Adrenal gland (tissue), 12 donors: ENCODE measurements around the gene GOLM1. TPM values are rescaled to one million over a fixed set of nuclear protein-coding genes. Genes with fewer than 3 reads are reported as not detected.

Experiments
- DNase-seq, 7 donors: peaks; one replicate each; pipeline ENCODE4 v3.0.0-alpha.2; 2019 to 2020
- H3K27ac ChIP-seq, 5 donors: fragments of 200-600 bp; sonication (generic) in 4 of 5; 1 replicate in 3 of 5; 2 replicates in 2 of 5; pipeline versions ENCODE4 v1.5.1 to v1.8.0; 2016 to 2020; ENCODE audit warnings: mild to moderate bottlenecking in 1 of 5
- H3K27me3 ChIP-seq: fragments of 200-600 bp; 2 replicates; pipeline ENCODE4 v1.8.0; 2021
- H3K36me3 ChIP-seq, 2 donors: fragments of 200-600 bp; replicated peaks in 1 of 2; 1 replicate in 1 of 2; 2 replicates in 1 of 2; pipeline versions ENCODE4 v1.5.1 to v1.8.0; 2018 to 2022
- H3K4me1 ChIP-seq, 2 donors: fragments of 200-600 bp; replicated peaks in 1 of 2; 1 replicate in 1 of 2; 2 replicates in 1 of 2; pipeline versions ENCODE4 v1.5.1 to v1.8.0; 2018 to 2021
- H3K4me3 ChIP-seq, 4 donors: fragments of 200-600 bp; sonication (generic) in 3 of 4; one replicate each; pipeline ENCODE4 v1.5.1; 2016 to 2018
- H3K9me3 ChIP-seq, 3 donors: fragments of 200-600 bp; sonication (generic) in 1 of 3; replicated peaks in 1 of 3; 1 replicate in 2 of 3; 2 replicates in 1 of 3; pipeline versions ENCODE4 v1.5.1 to v1.8.0; 2016 to 2021
- CTCF ChIP-seq, 6 experiments: fragments of 450-650 bp in 4 of 6; fragments of 200-600 bp in 2 of 6; sonication (generic) in 1 of 6; IDR thresholded peaks; 1 replicate in 5 of 6; 2 replicates in 1 of 6; pipeline versions ENCODE4 v1.5.1 to v1.8.0; 2016 to 2021; ENCODE audit warnings: antibody characterized with exemption in 6 of 6, mild to moderate bottlenecking in 2 of 6, moderate library complexity in 1 of 6
- POLR2A ChIP-seq, 2 donors: fragments of 450-650 bp; IDR thresholded peaks; one replicate each; pipeline ENCODE4 v1.6.1; 2017; ENCODE audit warnings: antibody characterized with exemption in 2 of 2, mild to moderate bottlenecking in 2 of 2, moderate library complexity in 1 of 2
- WGBS, 4 donors: extraction: QIAGEN DNeasy Blood & Tissue Kit in 2 of 4; methylation state at CpG; one replicate each; pipeline versions ENCODE4 v1.1.5 to v1.1.7; 2013 to 2017; 5-methylcytosine and 5-hydroxymethylcytosine counted together
- intact Hi-C, 2 donors: fragments of 100-400 bp; cut with DNase I; formaldehyde crosslinking; loops; one replicate each; pipeline versions ENCODE4 v1.14.1 to v1.15.0; 2022 to 2023
- polyA plus RNA-seq, 3 donors: library from polyadenylated mRNA; stranded (reverse); fragments of 200-250 nt in 2 of 3; fragments of 350-450 nt in 1 of 3; fragmentation: Illumina TruSeq in 1 of 3; extraction: RNeasy Lipid Tissue Mini Kit (QIAGEN cat#74804) in 1 of 3; gene quantifications; one replicate each; pipeline ENCODE4 v1.2.3, GENCODE V29; 2013 to 2014
- total RNA-seq, 9 donors: library from RNA; depleted of rRNA in 4 of 9; stranded (reverse); fragments of >200 nt in 4 of 9; fragments of 120-200 nt in 1 of 9; fragmentation: NEBNext Ultra II Directional in 1 of 9; extraction: Animal tissue kit (Norgen Biotek cat#: 25700) in 1 of 9; gene quantifications; one replicate each; pipeline versions ENCODE4 v1.1.0 to v1.2.4, GENCODE V29; 2013 to 2023
- donor health status: healthy with polysubstance abuse.
- donor health status: Bipolar disorder and iron deficiency.
- donor health status: DM: yes; HTN: yes; CAD: no.
- donor health status: DM: no; HTN: no; CAD: no.
- donor health status: DM: no; HTN: no; CAD: no.
- donor health status: DM: yes; HTN: yes; CAD: no.

Gene GOLM1
- total and polyA plus RNA-seq, 12 donors, result 84.6 to 745 (median 186) TPM

GRCh38 chr9:86062845-86063693 is 36.3 kb downstream of the GOLM1 start:
- no peaks in the 10 kb centered on the region for H3K27me3 ChIP-seq
- H3K4me1 ChIP-seq, result peaks cover 0 to 20% of the 10 kb centered on the region in 2 donors
- intact Hi-C loops, result no loop called here
- 69 to 85% (median 72%) methylated on average over 8 to 16 of the region's 16 CpGs for WGBS, 4 donors
- no peaks in the 10 kb centered on the region for H3K36me3 ChIP-seq
- TF ChIP-seq CTCF (IDR thresholded peaks at IDR 0.05) (no peak), POLR2A (IDR thresholded peaks at IDR 0.05) (no peak)
- H3K27ac ChIP-seq, result peak overlapping the region in 1 of 5 donors; percentile 54
- H3K9me3 ChIP-seq, result no peaks in the 10 kb centered on the region
- H3K4me3 ChIP-seq, result no peak overlapping the region
- DNase-seq, result peak in 1 of 7 donors; percentile 40

DNA sequence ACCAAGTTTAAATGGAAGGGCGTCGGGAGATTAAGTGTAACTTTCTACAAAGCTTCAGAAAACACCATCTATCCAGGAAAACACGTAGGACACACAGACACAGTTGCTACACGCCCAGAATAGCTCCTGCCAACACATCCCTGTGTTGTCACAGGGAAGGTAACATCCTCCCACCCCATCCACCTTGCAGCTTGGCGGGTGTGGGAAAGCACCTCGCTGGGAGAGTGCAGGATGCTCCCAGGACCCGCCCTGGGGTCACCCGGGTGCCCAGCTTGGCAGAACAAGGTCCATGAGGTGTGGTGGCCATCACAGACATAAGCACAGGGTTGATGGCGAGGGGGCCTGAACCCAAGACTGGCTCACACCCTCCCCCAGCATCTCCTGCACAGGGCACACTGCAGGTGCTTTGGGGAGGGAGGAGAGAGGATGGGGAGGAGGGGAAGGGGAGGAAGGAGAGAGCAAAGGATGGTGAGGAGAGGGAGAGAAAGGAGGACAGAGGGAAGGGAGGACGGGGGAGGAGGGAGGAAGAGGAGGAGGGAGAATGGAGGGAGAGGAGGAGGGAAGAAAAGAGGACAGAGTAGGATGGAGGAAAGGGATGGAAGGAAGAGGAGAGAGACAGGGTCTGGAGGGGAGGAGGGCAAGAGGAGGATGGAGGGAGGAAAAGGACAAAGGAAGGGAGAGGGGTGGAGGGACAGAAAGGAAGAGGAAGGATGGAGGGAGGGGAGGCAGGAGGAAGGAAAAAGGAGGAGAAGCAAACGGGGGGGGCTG is 37.2 kb downstream of the GOLM1 start:
- TF ChIP-seq CTCF (IDR thresholded peaks at IDR 0.05) (no peak), POLR2A (IDR thresholded peaks at IDR 0.05) (no peak)
- no peaks in the 10 kb centered on the region for H3K36me3 ChIP-seq
- H3K4me1 ChIP-seq, result peaks cover 0 to 20% of the 10 kb centered on the region in 2 donors
- H3K27me3 ChIP-seq, result no peaks in the 10 kb centered on the region
- no peak overlapping the region for H3K27ac ChIP-seq
- H3K4me3 ChIP-seq, result no peak overlapping the region
- WGBS, 4 donors, result 83 to 90% (median 85%) methylated on average over 7 to 11 of the region's 11 CpGs
- intact Hi-C loops, result no loop called here
- no peaks in the 10 kb centered on the region for H3K9me3 ChIP-seq
- DNase-seq, result peak in 1 of 7 donors; percentile 39

GRCh38 chr9:86057491-86057890 is 41.9 kb downstream of the GOLM1 start:
- Histone ChIP-seq H3K4me1 (no peaks in the 10 kb centered on the region), H3K4me3 (no peak overlapping the region), H3K36me3 (no peaks in the 10 kb centered on the region), H3K27ac (no peak overlapping the region), H3K27me3 (no peaks in the 10 kb centered on the region), H3K9me3 (no peaks in the 10 kb centered on the region)
- peak in 1 of 7 donors; percentile 27 for DNase-seq
- no peak for TF ChIP-seq CTCF (IDR thresholded peaks at IDR 0.05)
- no peak for TF ChIP-seq POLR2A (IDR thresholded peaks at IDR 0.05)
- 88 to 97% (median 95%) methylated on average over 4 to 13 of the region's 13 CpGs for WGBS, 4 donors
- intact Hi-C loops, result no loop called here

- H3K27ac ChIP-seq, result no peak overlapping the region
- no peak for TF ChIP-seq POLR2A (IDR thresholded peaks at IDR 0.05)
- no peak for TF ChIP-seq CTCF (IDR thresholded peaks at IDR 0.05)
- intact Hi-C loops, result no loop called here
- WGBS, 4 donors, result 80 to 86% (median 83%) methylated on average over 3 of the region's 3 CpGs
- H3K4me1 ChIP-seq, result no peaks in the 10 kb centered on the region
- H3K9me3 ChIP-seq, result no peaks in the 10 kb centered on the region
- DNase-seq, result peak in 1 of 7 donors; percentile 3
- H3K36me3 ChIP-seq, result no peaks in the 10 kb centered on the region
- no peak overlapping the region for H3K4me3 ChIP-seq
- H3K27me3 ChIP-seq, result no peaks in the 10 kb centered on the region
Measured at GRCh38 chr9:86054695-86055094, 44.7 kb downstream of the GOLM1 start.
